22Rv1 (cell line): ENCODE data around the gene MEIS2.

Experiments
- H3K27ac ChIP-seq: fragments of 450-650 bp; 2 replicates; pipeline ENCODE4 v1.5.1; 2017
- ZFX ChIP-seq: fragments of 450-650 bp; IDR thresholded peaks from 2 replicates; pipeline ENCODE4 v1.6.1; 2017; ENCODE audit warnings: antibody characterized with exemption, borderline replicate concordance
- TF ChIP-seq, protein P1 (sequence below): fragments of 450-650 bp; IDR thresholded peaks from 2 replicates; pipeline ENCODE4 v1.5.1; 2017; ENCODE audit warnings: mild to moderate bottlenecking

MEIS2 gene

DNA sequence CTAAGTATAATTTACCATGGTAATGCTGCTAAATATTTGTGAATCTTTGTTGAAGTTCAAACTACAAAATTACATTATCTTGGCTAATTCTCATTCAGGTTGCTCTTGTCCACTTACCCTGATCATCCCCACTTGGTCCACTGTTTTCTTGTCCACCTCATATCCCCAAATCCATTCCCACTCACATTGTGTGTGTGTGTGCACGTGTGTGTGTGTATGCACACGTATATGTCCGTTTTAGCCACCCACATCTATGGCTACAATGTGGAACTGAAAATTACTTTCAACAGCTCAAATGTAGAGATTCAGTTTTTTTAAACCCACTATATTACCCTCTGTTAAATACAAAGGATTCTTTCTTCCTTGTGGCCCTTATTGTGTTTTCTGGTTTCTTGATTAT lies 15.2 kb upstream of the MEIS2 start:
- H3K27ac ChIP-seq = no peak overlapping the region
- TF ChIP-seq, protein P1, sequence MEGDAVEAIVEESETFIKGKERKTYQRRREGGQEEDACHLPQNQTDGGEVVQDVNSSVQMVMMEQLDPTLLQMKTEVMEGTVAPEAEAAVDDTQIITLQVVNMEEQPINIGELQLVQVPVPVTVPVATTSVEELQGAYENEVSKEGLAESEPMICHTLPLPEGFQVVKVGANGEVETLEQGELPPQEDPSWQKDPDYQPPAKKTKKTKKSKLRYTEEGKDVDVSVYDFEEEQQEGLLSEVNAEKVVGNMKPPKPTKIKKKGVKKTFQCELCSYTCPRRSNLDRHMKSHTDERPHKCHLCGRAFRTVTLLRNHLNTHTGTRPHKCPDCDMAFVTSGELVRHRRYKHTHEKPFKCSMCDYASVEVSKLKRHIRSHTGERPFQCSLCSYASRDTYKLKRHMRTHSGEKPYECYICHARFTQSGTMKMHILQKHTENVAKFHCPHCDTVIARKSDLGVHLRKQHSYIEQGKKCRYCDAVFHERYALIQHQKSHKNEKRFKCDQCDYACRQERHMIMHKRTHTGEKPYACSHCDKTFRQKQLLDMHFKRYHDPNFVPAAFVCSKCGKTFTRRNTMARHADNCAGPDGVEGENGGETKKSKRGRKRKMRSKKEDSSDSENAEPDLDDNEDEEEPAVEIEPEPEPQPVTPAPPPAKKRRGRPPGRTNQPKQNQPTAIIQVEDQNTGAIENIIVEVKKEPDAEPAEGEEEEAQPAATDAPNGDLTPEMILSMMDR = no peak
- TF ChIP-seq ZFX = no peak

DNA sequence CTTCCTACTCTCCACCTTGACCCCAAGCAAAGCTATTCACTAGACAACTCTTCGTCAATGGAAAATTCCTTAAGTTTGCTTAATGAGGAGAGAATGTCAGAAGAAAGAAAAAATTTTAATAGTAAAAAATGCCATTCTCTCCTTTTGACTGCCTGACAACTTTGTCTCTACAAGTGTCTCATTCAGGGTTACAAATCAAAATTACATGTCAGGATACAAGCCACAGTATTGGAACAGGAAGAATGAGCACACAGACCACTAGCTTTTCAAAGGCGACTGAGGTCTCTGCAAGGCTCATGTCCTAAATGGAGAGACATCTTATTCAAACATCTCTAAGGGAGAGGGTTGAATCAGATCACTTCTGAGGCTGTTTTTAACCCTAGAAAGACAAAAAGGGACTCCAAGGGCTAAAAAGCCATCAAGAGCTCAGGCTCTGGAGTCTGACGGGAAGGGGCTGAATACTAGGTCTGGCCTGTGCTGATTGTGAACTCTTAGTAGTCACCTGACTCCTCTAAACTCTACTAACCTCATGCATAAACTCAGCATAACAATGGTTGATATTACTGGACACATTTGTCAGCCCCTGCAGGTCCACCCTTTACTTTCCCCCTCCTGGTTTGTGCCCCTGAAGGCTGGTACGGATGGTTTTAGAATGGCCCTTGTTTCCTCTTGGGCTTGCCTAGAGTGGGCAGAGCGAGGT lies 12.8 kb upstream of the MEIS2 start:
- H3K27ac ChIP-seq = no peak overlapping the region

DNA sequence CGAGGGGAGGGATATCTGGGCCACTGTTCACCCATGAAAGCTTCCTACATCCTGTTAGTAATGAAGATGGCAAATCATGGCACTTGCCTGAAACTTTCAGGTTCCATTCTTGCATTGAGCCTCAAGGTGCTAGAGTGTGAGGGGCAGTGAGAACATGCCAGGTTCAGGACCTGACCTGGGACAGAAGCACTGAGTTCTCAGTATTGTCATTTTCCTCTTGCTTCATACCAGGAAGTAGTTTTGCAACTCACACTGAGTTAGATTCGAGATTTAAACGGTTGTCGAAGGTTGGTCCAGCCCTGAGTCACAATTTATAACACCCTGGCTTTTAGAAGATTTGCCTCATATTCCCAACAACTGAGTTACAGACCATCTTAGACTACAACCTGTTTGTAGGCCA lies 11.8 kb upstream of the MEIS2 start:
- TF ChIP-seq, protein P1 = no peak
- no peak for TF ChIP-seq ZFX

More for the DNA sequence above, 12.8 kb upstream of the MEIS2 start:
- TF ChIP-seq, protein P1 = no peak
- TF ChIP-seq ZFX = no peak

DNA sequence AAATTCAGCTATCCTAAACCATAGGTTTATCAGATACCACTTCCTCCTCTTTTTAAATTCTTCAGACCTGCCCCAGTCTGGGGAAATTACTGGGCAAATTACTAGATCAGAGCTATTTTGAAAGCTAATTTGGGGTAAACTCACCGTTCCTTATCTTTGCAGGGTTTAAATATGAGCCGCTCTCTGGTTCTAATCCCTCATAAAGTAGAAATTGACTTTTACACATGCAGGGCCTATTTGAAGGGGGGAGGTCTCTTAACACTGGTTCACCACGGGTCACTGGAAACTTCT lies 11.0 kb upstream of the MEIS2 start:
- H3K27ac ChIP-seq = no peak overlapping the region
- TF ChIP-seq, protein P1 = no peak
- no peak for TF ChIP-seq ZFX

More for the DNA sequence above, 11.8 kb upstream of the MEIS2 start:
- no peak overlapping the region for H3K27ac ChIP-seq

DNA sequence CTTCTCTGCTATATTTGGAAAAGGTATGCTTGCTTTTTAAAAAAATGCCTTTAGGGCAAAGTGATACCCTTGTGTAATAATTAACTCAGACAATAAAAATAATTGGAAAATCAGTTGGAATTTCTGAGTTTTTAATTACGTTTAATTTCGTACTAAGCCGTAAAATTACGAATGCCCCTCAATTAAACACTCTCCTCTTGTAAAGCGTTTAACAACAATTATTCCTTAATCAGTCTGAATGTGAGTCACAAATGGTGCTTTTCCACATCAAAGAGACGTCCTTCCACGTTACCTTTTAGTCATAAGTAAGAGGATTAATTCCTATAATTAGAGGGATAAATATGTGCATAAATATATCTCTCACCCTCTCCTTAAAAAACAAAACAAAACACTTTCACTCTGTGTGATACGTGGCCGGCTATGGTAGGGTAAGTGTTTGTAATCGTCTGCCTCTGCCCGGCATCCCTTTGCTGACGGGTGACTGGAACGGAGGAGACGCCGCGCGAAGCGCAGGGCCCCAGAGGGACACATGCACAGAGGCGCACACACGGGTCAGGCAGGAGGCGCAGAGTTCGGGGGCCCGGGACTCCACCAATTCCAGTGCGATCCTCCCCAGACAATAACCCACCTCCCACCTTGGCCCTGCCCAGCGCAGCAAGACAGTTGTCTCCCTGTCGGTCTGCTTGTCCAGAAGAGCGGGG lies 9.7 kb upstream of the MEIS2 start:
- no peak overlapping the region for H3K27ac ChIP-seq
- TF ChIP-seq, protein P1 = no peak
- TF ChIP-seq ZFX = no peak

DNA sequence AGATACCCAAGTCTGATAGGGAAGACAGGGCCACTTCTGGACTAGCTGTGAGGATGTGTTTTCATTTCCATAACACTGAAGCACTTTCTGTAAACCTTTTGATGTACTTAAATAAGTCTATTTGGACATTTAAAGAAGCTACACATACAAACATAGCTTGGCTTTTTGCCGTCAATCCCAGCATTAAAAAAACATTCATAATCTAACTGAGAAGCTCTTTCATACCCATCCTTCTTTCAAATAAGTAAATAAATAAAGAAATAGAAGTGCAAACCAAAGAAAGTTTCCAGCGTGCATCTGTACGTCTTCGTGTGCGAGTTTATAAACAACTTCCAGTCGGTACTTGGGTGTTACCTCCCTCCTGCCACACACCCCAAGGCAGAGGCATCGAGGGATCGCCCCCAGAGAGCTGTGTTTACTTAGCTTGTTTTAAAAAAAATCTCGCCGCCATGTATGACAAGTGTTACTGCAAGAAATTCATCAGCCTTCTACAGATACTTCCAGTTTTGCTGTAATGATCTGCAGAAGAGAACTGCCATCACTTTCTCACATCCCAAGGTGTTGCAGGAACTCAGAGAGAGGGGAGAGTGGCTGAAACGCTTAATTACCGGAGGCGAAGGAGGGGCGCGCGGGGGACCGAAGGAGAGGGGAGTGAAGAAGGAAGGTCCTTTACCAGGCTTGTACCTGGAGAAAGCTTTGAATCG lies 9.0 kb upstream of the MEIS2 start:
- TF ChIP-seq, protein P1 = no peak
- TF ChIP-seq ZFX = no peak
- H3K27ac ChIP-seq = no peak overlapping the region
